Measurements from ENCODE around the gene C1orf116. TPM values are rescaled to one million over a fixed set of nuclear protein-coding genes. Genes with fewer than 3 reads are reported as not detected.

C1orf116 gene
- total and polyA plus RNA-seq, 4 donors = 0.27 to 0.79 (median 0.46) TPM

DNA sequence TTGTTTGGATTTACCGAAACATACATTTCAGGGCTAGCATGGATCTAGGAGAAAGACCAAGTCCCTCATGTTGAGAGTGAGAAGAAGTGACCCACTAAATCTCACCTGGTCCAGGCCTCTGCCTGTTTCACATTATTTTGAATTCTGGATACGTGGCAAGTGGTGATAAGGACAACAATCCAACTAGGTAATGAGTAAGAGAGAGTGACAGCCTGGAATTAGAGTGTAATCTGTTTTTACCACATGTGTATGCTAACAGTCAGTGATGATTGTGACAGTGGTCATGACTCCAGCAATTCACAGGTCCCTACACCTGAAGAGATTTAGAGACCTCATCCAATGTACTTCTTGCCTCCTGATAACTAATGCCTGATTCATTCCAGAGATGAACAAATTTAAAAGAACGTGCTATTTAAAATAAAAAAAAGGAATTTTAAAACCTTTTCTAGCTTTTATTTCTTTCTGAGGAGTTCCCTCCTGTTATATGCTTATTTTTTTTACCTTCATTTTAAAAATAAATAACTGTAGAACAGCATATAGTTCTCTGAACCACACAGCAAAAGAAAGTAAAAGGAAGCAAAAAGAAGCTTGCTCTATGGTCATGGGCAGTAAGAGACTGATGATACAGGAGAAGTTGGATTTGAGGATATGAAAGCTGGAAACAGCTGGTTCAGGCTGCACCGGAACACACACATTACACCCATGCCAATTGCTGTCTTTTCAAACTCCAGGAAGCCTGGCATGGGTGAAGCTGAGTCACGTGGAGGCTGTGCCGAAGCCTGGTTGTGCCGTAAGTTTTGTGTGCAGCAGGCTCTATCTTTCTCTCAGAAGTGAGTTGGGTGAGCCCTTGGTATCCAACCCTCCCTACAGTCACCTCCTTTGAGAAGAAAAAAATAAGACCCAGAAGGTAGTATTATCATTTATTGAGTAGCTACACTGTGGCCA is 14.7 kb downstream of the C1orf116 start:
- Histone ChIP-seq H3K36me3 (ENCODE audit: control insufficient read depth in 4 of 4, insufficient read depth in 3 of 4, low read depth in 1 of 4, low read length in 3 of 4) (no peaks in the 10 kb centered on the region), H3K27ac (ENCODE audit: low read depth in 1 of 2, low read length in 2 of 2) (no peak overlapping the region), H3K9ac (ENCODE audit: low read depth in 1 of 2, low read length in 2 of 2) (no peak overlapping the region), H3K9me3 (ENCODE audit: control insufficient read depth in 4 of 4, low read length in 3 of 4) (no peaks in the 10 kb centered on the region), H3K27me3 (ENCODE audit: control insufficient read depth in 4 of 4, insufficient read depth in 4 of 4, low read length in 3 of 4) (no peaks in the 10 kb centered on the region), H3K4me1 (ENCODE audit: control insufficient read depth in 4 of 4, insufficient read depth in 4 of 4, low read length in 3 of 4) (no peaks in the 10 kb centered on the region), H3K4me3 (ENCODE audit: low read depth in 1 of 3, low read length in 3 of 3) (no peak overlapping the region)
- no peak for DNase-seq (ENCODE audit: low spot score)
- WGBS = 79% methylated on average over 7 of the region's 7 CpGs
- no peak for TF ChIP-seq MAX (IDR thresholded peaks at IDR 0.05)
- TF ChIP-seq YY1 (IDR thresholded peaks at IDR 0.05) = no peak

GRCh38 chr1:207015791-207016190 is 16.8 kb downstream of the C1orf116 start:
- Histone ChIP-seq H3K4me1 (ENCODE audit: control insufficient read depth in 4 of 4, insufficient read depth in 4 of 4, low read length in 3 of 4) (no peaks in the 10 kb centered on the region), H3K27me3 (ENCODE audit: control insufficient read depth in 4 of 4, insufficient read depth in 4 of 4, low read length in 3 of 4) (no peaks in the 10 kb centered on the region), H3K36me3 (ENCODE audit: control insufficient read depth in 4 of 4, insufficient read depth in 3 of 4, low read depth in 1 of 4, low read length in 3 of 4) (no peaks in the 10 kb centered on the region), H3K27ac (ENCODE audit: low read depth in 1 of 2, low read length in 2 of 2) (no peak overlapping the region), H3K9me3 (ENCODE audit: control insufficient read depth in 4 of 4, low read length in 3 of 4) (no peaks in the 10 kb centered on the region), H3K4me3 (ENCODE audit: low read depth in 1 of 3, low read length in 3 of 3) (no peak overlapping the region), H3K9ac (ENCODE audit: low read depth in 1 of 2, low read length in 2 of 2) (no peak overlapping the region)
- TF ChIP-seq HNF4A (conservative IDR thresholded peaks at IDR 0.05) (no peak), HNF4G (IDR thresholded peaks at IDR 0.05) (no peak), SP1 (IDR thresholded peaks at IDR 0.05) (no peak), FOXA1 (IDR thresholded peaks at IDR 0.05) (no peak), EGR1 (IDR thresholded peaks at IDR 0.05; ENCODE audit: low read depth in 2 of 2) (no peak), YY1 (IDR thresholded peaks at IDR 0.05) (no peak), ZBTB33 (IDR thresholded peaks at IDR 0.05) (no peak), GABPA (IDR thresholded peaks at IDR 0.05 in 1 of 2, conservative IDR thresholded peaks at IDR 0.05 in 1 of 2) (no peak), RAD21 (IDR thresholded peaks at IDR 0.05) (no peak), TAF1 (conservative IDR thresholded peaks at IDR 0.05) (no peak), CTCF (IDR thresholded peaks at IDR 0.05; ENCODE audit: low read depth, low read length, missing input control) (no peak), REST (IDR thresholded peaks at IDR 0.05) (no peak), FOXA2 (IDR thresholded peaks at IDR 0.05) (no peak), NR2F2 (IDR thresholded peaks at IDR 0.05) (no peak)
- TF ChIP-seq, protein P1, sequence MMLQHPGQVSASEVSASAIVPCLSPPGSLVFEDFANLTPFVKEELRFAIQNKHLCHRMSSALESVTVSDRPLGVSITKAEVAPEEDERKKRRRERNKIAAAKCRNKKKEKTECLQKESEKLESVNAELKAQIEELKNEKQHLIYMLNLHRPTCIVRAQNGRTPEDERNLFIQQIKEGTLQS (IDR thresholded peaks at IDR 0.05) = no peak
- 97% methylated on average over 3 of the region's 3 CpGs for WGBS
- no peak for DNase-seq (ENCODE audit: low spot score)
